Lower leg skin (tissue), 4 donors: Measurements from ENCODE around the gene RBBP8. TPM values are rescaled to one million over a fixed set of nuclear protein-coding genes. Genes with fewer than 3 reads are reported as not detected.

Source experiments
- DNase-seq, 2 donors: peaks; one replicate each; pipeline ENCODE4 v3.0.0-alpha.2; 2019; ENCODE audit warnings: low spot score in 2 of 2
- H3K4me3 ChIP-seq: fragments of 200-600 bp; sonication (generic); 2 replicates; pipeline ENCODE4 v1.5.1; 2017; ENCODE audit warnings: mild to moderate bottlenecking, low read depth; ENCODE audit not compliant: poor library complexity, severe bottlenecking
- POLR2A ChIP-seq, 2 donors: fragments of 450-650 bp; IDR thresholded peaks; one replicate each; pipeline ENCODE4 v1.6.1; 2016 to 2017; ENCODE audit warnings: antibody characterized with exemption in 2 of 2, mild to moderate bottlenecking in 1 of 2, moderate library complexity in 1 of 2
- WGBS, 2 donors: methylation state at CpG; one replicate each; pipeline ENCODE4 v1.1.5; 2018; 5-methylcytosine and 5-hydroxymethylcytosine counted together
- intact Hi-C: fragments of 100-400 bp; cut with DNase I; formaldehyde crosslinking; loops from one replicate; pipeline ENCODE4 v1.15.0; 2023; ENCODE audit warnings: low total_unique reads
- total RNA-seq, 4 donors: library from RNA; depleted of rRNA; stranded (reverse); fragments of >200 nt; gene quantifications; one replicate each; pipeline ENCODE4 v1.1.0, GENCODE V29; 2016
- TF ChIP-seq, protein P1 (sequence below), 3 donors: fragments of 450-650 bp; IDR thresholded peaks; one replicate each; pipeline ENCODE4 v1.5.1; 2016; ENCODE audit warnings: antibody characterized with exemption in 3 of 3, mild to moderate bottlenecking in 3 of 3, moderate library complexity in 2 of 3

RBBP8 gene
- total RNA-seq, 4 donors from 2014 or later: 22.9 to 56.8 (median 40.2) TPM

- WGBS, 2 donors: 93 to 96% methylated on average over 1 of the region's 1 CpG
- intact Hi-C loops: no loop called here
- TF ChIP-seq POLR2A (IDR thresholded peaks at IDR 0.05): no peak
- TF ChIP-seq, protein P1, sequence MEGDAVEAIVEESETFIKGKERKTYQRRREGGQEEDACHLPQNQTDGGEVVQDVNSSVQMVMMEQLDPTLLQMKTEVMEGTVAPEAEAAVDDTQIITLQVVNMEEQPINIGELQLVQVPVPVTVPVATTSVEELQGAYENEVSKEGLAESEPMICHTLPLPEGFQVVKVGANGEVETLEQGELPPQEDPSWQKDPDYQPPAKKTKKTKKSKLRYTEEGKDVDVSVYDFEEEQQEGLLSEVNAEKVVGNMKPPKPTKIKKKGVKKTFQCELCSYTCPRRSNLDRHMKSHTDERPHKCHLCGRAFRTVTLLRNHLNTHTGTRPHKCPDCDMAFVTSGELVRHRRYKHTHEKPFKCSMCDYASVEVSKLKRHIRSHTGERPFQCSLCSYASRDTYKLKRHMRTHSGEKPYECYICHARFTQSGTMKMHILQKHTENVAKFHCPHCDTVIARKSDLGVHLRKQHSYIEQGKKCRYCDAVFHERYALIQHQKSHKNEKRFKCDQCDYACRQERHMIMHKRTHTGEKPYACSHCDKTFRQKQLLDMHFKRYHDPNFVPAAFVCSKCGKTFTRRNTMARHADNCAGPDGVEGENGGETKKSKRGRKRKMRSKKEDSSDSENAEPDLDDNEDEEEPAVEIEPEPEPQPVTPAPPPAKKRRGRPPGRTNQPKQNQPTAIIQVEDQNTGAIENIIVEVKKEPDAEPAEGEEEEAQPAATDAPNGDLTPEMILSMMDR (IDR thresholded peaks at IDR 0.05): no peak
- DNase-seq: no peak
- no peak overlapping the region for H3K4me3 ChIP-seq
Observed at GRCh38 chr18:22934789-22935188, 1.7 kb downstream of the RBBP8 start.

GRCh38 chr18:22935431-22935830 lies 2.3 kb downstream of the RBBP8 start:
- no peak for TF ChIP-seq POLR2A (IDR thresholded peaks at IDR 0.05)
- TF ChIP-seq, protein P1 (IDR thresholded peaks at IDR 0.05): no peak
- 45 to 51% methylated on average over 1 of the region's 1 CpG for WGBS, 2 donors
- intact Hi-C loops: no loop called here
- DNase-seq: no peak
- no peak overlapping the region for H3K4me3 ChIP-seq

DNA sequence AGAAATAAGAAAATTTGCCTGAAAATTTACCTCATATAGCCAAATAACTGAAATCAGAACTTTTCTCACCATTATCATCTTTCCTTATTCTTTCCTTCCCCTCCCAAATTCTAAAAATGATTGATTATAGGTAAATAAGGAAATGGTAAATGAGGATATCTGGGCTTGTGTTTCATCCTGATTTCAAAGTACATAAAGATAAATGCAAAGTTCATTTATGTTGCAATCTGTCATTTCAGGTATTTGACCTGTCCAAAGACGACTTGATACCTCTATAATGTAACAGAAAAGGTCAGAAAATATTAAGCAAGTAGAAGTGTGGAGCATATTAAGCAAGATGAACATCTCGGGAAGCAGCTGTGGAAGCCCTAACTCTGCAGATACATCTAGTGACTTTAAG lies 3.4 kb downstream of the RBBP8 start:
- intact Hi-C loops: no loop called here
- no peak overlapping the region for H3K4me3 ChIP-seq
- no peak for DNase-seq
- WGBS, 2 donors: 81 to 82% methylated on average over 2 of the region's 2 CpGs
- TF ChIP-seq, protein P1 (IDR thresholded peaks at IDR 0.05): no peak
- TF ChIP-seq POLR2A (IDR thresholded peaks at IDR 0.05): no peak

DNA sequence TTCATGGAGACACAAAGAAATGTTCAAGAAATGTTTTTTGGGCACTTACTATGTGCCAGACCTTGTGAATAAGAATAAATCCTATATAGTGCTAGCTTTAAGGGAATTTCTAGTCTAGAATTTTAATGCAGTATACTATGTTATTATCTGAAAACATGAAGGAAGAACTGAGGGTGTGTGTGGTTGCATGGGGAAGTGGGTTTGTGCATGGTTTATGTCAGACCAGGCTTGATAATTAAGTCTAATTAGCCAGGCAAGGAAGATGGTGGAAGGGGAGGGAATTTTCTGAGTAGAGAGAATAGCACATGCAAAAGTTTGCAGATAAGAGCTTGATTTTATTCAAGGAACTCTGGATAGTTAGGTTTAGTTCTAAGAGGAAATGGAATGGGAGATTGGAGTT lies 6.5 kb downstream of the RBBP8 start:
- intact Hi-C loops: no loop called here
- no peak overlapping the region for H3K4me3 ChIP-seq
- TF ChIP-seq, protein P1 (IDR thresholded peaks at IDR 0.05): no peak
- TF ChIP-seq POLR2A (IDR thresholded peaks at IDR 0.05): no peak
- no peak for DNase-seq

- WGBS, 2 donors: 43 to 68% methylated on average over 2 of the region's 2 CpGs
- no peak overlapping the region for H3K4me3 ChIP-seq
- no peak for DNase-seq
- no peak for TF ChIP-seq POLR2A (IDR thresholded peaks at IDR 0.05)
- TF ChIP-seq, protein P1 (IDR thresholded peaks at IDR 0.05): no peak
- intact Hi-C loops: no loop called here
Observed at GRCh38 chr18:22943847-22944246, 10.7 kb downstream of the RBBP8 start.

DNA sequence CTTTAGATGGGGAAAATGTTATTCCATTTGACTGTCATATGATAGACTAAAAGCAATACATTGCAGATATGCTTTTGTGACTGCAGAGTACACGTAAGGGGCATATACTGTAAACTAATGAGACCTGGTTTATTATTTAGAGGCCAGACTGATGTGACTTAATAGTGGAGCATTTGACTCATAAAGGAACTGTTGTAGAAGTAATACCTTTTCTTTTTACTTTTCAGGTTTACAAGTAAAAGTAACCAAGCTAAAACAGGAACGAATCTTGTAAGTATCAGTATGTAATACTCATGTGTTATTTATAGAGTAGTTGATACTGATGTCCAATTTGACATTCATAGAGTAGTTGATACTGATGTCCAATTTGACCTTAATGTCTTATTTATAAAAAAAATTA lies 13.1 kb downstream of the RBBP8 start:
- intact Hi-C loops: no loop called here
- TF ChIP-seq, protein P1 (IDR thresholded peaks at IDR 0.05): no peak
- no peak for TF ChIP-seq POLR2A (IDR thresholded peaks at IDR 0.05)
- no peak overlapping the region for H3K4me3 ChIP-seq
- 81 to 93% methylated on average over 2 of the region's 2 CpGs for WGBS, 2 donors
- DNase-seq: no peak
